G401 (cell line): ENCODE results near the gene ZBED6. TPM values are rescaled to one million over a fixed set of nuclear protein-coding genes. Genes with fewer than 3 reads are reported as not detected.
"Not testable (repeated sequence)": the region's sequence is repeated elsewhere in the genome, so short reads cannot be mapped to it uniquely, and the experiment has no call there.

Experiments used
- DNase-seq: peaks from one replicate; pipeline ENCODE4 v3.0.0-alpha.2; 2015; ENCODE audit warnings: low spot score
- in situ Hi-C: cut with HindIII; loops from 2 replicates; pipeline ENCODE4 v1.10.0; 2016; ENCODE audit warnings: low sequenced_read_pairs, mixed read lengths
- total RNA-seq: library from RNA; depleted of rRNA; stranded (reverse); fragments of >200 nt; shearing (Covaris generic); gene quantifications from 2 replicates; pipeline ENCODE4 v1.2.3, GENCODE V29; 2014; rRNA removed

ZBED6 gene, protein sequence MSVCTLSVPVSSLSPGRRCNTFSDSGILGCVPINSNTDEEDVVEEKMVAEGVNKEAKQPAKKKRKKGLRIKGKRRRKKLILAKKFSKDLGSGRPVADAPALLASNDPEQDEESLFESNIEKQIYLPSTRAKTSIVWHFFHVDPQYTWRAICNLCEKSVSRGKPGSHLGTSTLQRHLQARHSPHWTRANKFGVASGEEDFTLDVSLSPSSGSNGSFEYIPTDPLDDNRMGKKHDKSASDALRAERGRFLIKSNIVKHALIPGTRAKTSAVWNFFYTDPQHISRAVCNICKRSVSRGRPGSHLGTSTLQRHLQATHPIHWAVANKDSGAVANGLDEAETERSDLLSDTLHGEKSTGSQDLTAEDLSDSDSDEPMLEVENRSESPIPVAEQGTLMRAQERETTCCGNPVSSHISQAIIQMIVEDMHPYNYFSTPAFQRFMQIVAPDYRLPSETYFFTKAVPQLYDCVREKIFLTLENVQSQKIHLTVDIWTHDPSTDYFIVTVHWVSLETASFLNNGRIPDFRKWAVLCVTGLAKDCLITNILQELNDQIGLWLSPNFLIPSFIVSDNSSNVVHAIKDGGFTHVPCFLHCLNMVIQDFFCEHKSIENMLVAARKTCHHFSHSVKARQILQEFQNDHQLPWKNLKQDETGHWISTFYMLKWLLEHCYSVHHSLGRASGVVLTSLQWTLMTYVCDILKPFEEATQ (N-terminal part only)
- 4.2 and 7.4 TPM in 2 replicates for total RNA-seq

DNA sequence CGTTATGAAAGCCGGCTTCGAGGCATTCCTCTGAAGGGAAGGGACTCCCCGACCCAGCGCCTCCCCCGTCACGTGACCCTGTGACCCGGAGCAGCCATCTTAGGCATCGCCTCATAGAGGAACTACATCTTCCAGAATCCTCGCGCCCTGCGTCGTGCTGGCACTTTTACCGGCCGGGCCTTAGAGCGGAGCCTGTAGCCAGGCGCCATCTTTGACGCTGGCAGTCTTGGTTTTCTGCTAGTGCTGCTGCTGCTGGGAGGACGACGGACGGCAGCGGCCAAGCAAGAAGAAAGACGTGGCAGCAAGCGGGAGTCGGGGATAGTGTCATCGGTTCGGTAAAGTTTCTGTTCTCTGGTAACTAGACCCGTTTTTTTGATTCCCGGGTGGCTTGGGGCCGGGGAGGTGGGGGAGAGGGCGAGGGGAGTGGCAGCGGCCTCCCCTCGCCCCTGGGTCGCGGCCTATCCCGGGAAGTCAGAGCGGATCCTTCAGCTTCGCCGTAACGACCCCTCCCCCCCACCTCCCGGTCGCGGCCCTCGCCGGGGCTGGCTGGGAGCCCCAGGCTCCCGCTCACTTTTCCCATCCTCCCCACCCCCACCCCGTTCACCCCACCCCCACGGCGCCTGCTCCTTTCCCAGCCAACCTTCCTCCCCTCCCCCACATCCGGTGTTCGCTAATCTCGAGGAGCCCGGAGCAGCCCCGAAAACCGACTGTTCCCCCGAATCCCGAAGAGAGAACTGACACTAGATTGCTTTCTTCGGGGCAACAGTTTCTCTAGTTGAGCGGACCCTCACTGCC lies at the start of gene ZBED6, which contains the start of gene ZC3H11A:
TSS of gene ZBED6 (plus strand) at position 183 of the 795 bp plus-strand sequence. CDS start 1,900 bp downstream, outside the sequence.
TSS of gene ZC3H11A (plus strand) at position 183 of the 795 bp plus-strand sequence. CDS start 21,448 bp downstream, outside the sequence.
- in situ Hi-C loops = no loop called here

DNA sequence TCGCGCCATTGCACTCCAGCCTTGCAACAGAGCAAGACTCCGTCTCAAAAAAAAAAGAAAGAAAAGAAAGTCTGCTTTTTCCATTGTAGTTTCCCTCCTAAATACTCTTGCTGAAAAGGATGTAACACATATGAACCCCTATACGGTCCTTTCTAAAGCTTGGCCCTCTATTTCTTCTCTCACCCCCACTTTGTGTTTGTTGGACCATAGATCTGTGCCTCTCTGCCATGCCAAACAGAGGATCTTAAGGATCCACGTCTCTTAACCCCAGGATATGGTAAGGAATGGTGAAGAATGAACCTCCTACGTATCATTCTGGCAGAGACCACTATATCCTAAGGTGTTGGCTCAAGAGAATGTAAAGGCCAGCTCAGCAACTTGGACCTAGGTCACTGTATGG lies 49.1 kb upstream of the ZBED6 start:
- no peak for DNase-seq
- in situ Hi-C loops = no loop called here

More for the DNA sequence above, at the start of gene ZBED6, which contains the start of gene ZC3H11A:
- DNase-seq = peak; percentile 98

DNA sequence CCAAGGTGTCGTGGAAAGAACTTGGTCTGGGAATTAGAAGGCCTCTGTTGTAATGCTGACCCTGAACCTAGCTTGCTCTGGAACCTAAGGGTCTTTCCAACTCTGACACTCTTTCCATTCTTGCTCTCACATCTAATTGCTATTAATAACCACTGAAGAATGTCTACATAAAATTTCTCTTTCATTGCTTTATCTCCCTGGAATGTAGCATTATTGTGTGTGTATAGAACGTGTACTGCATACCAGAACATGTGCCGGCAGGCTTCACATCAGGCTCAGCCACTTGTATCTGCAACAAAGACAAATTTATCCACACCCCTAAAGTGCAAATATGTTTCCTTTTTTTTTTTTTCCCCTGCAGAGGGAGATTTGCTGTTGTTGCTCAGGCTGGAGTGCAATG lies 44.4 kb upstream of the ZBED6 start:
- in situ Hi-C loops = no loop called here
- DNase-seq = no peak

DNA sequence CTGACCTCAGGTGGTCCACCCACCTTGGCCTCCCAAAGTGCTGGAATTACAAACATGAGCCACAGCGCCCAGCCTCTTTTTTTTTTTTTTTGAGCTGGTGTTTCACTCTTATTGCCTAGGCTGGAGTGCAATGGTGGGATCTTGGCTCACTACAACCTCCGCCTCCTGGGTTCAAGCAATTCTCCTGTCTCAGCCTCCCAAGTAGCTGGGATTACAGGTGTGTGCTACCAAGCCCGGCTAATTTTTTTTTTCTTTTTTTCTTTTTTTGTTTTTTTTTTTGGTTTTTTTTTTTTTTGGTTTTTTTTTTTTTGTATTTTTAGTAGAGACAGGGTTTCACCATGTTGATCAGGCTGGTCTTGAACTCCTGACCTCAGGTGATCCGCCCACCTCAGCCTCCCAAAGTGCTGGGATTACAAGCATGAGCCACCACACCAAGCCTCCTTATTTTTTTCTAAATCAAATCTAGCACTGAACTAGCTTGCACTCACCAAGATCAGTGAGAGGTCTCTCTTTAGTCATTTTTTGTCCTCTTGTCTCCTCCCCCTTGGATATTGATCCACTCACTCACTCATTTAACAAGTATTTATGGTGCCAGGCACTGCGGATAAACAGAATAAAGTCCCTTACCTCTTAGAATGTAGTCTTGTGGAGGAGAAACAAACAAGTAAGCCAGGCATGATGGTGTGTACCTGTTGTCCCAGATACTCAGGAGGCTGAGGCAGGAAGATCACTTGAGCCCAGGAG lies 43.6 kb upstream of the ZBED6 start:
- DNase-seq, in situ Hi-C loops: not testable (repeated sequence)

DNA sequence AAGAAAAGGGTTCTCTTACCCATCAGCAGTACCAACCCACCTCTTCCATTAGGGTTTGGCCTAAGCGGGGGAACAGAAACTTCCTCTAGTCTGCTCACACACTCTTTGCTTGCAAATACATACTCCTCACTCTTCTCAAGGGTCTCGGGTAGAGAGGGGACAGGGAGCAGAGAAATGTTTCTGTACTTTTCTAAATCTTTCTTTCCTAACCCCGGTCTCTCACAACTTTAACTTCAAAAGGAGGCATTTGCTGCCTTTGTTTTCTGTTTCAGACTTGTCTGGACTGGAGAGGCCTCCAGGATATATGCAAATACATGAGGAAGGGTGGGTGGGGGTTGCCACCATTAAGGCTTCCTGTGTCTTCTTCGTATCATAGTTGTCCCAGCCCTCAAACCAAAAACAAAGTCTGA lies 41.0 kb upstream of the ZBED6 start:
- DNase-seq = no peak
- in situ Hi-C loops = no loop called here

DNA sequence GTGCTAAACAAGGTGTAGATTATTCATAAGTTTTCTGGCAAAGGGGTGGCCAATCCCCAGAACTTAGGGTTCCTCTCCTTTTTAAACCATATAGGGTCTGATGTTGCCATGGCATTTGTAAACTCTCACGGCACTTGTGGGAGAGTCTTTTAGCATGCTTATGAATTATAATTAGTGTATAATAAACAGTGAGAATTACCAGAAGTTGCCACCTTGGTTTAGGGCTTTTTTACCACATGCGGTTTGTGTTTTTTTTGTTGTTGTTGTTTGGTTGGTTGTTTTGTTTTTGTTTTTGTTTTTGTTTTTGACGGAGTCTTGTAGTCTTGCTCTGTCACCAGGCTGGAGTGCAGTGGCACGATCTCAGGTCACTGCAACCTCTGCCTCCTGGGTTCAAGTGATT lies 39.4 kb upstream of the ZBED6 start:
- in situ Hi-C loops = no loop called here

DNA sequence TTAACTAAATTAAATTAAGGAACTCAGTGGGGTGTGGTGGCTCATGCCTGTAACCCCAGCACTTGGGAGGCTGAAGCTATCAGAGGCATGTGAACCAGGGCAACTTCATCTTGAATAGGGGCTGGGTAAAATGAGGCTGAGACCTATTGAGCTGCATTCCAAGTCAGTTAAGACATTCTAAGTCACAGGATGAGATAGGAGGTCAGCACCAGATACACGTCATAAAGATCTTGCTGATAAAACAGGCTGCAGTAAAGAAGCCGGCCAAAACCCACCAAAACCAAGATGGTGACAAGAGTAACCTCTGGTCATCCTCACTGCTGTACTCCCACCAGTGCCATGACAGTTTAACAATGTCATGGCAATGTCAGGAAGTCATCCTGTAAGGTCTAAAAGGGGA lies 36.7 kb upstream of the ZBED6 start:
- DNase-seq, in situ Hi-C loops: not testable (repeated sequence)

More for the DNA sequence above, 39.4 kb upstream of the ZBED6 start:
- no peak for DNase-seq

DNA sequence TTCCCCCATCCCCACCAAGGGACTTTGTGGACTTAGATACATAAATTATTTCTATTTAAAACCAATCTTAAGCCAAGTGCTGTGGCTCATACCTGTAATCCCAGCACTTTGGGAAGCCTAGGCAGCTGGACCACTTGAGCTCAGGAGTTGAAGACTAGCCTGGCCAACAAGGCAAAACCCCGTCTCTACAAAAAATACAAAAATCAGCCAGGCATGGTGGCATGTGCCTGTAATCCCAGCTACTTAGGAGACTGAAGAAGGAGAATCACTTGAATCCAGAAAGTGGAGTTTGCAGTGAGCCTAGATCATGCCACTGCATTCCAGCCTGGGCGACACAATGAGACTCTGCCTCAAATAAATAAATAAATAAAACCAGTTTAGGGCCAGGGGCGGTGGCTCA lies 34.9 kb upstream of the ZBED6 start:
- in situ Hi-C loops = no loop called here
- no peak for DNase-seq

DNA sequence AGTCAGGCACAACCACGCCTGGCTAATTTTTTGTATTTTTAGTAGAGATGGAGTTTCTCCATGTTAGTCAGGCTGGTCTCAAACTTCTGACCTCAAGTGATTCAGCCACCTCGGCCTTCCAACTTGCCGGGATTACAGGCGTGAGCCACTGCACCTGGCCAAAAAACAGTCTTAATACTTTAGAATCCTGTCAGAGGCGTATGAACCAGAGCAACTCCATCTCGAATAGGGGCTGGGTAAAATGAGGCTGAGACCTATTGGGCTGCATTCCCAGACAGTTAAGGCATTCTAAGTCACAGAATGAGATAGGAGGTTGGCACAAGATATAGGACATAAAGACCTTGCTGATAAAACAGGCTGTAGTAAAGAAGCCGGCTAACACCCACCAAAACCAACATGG lies 33.5 kb upstream of the ZBED6 start:
- DNase-seq, in situ Hi-C loops: not testable (repeated sequence)

DNA sequence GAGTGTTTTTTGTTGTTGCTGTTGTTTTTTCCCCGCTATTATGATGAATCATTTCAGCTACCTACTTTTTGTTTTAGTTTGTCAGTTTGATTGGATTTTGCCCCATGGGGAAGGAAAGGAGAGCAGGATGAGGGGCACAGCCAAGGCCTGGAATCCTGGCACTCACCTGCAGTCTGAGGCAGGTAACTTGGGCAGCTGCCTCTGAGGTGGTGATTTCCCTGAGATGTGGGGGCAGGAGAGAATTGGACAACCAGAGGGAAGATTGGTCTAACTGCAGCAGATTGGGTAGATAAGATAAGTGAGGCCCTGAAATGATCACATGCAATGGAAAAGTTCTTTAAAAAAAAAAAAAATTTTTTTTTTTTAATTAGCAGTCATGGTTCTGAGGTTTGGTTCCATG lies 31.9 kb upstream of the ZBED6 start:
- no peak for DNase-seq
- in situ Hi-C loops = no loop called here

DNA sequence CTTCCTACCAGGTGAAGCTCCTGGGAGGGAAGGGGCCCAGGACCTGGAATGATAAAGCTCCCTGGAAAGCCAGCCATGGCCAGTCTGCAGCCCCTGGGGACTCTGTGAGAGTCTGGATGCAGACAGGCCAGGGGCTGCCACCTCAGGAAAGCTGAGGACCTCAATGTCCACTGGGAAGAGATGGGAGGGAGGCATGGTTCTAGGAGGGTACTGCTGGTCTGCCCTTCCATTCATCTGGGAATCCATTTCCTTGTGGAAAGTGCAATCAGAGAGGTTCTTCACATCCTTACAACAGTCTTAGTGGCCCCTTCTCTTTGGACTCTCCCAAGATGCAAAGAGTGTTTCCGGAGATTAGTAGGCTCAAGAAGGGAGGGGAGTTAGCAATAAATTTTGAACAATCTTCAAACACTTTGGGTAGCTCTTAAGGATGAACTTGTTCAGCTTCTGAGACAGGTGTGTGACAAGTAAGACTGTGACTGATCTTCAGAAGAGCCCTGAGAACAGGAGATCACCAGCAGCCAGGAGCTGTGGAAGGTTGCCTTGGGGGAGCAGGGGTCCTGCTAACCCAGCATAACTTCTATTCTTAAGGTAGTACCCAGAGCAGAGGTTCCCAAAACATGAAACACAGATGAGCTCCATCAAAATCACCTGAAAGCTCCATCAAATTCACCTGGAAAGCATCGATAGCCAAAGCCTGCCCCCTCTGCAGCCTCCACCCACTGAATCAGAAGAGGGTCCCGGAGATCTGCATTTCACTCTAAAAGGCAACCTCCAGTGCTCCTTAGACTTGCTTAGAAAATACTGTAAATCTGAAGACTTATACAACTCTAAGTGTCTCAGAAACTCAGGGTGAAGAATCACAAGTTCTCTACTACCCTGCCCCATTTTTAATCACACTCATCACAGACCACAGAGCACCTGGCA lies 31.1 kb upstream of the ZBED6 start:
- in situ Hi-C loops = no loop called here
- DNase-seq = no peak

DNA sequence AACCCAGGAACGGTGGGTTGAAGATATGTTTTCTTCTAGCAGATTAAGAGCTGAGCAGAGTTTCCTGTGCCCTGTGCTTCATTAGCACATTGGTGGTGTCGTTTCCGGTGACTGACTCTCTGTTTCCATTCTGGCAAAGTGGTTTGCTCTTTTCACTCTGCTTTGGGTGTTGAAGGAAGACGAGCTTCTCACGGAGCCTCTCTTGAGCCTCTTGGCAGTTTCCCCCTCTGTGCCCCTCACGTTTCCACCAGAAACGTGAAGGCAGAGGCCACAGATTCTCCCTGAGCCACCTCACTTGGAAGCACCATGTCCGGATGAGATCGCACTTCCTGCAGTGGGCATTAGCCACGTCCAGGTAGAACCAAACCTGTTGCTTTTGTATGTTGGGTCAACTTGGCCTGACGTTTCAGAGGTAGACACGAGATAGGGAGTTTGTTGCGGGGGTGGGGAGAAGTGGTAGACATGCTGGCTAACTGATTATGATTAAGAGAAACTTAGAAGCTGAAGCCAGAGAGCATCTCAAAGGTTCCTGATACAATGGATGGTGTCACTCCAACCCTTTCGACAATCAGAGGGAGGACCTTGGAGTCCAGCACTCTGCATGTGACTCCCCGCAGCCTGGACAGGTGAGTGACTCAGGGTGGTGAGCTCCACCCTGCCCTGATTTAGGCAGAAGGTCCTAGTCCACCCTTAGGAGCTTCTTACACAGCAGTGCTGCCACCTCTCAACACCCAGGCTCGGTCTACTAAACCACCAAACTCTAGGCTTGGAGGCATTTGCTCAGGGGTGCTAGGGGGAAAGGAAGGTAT lies 30.2 kb upstream of the ZBED6 start, which contains the start of gene LAX1:
TSS of gene LAX1 (plus strand) at position 155 of the 809 bp plus-strand sequence. CDS start at position 538, 383 bp downstream.
- DNase-seq = no peak
- in situ Hi-C loops = no loop called here

DNA sequence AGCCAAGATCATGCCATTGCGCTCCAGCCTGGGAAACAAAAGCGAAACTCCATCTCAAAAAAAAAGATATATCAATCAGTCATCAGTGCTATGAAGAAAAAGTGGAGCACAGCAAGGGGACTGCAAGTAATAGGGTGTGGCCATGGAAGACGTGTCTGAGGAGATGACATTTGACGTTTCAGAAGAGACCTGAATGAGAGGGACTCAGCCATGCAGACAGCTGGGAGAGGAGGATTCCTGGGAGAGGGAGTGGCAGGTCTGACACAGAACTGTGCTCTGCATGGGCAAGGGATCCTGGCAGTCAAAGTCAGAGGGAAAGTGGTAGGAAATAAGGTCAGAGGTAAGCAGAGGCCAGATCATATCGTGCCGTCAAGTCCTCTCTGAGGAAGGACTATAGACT lies 27.2 kb upstream of the ZBED6 start:
- no peak for DNase-seq
- in situ Hi-C loops = no loop called here

DNA sequence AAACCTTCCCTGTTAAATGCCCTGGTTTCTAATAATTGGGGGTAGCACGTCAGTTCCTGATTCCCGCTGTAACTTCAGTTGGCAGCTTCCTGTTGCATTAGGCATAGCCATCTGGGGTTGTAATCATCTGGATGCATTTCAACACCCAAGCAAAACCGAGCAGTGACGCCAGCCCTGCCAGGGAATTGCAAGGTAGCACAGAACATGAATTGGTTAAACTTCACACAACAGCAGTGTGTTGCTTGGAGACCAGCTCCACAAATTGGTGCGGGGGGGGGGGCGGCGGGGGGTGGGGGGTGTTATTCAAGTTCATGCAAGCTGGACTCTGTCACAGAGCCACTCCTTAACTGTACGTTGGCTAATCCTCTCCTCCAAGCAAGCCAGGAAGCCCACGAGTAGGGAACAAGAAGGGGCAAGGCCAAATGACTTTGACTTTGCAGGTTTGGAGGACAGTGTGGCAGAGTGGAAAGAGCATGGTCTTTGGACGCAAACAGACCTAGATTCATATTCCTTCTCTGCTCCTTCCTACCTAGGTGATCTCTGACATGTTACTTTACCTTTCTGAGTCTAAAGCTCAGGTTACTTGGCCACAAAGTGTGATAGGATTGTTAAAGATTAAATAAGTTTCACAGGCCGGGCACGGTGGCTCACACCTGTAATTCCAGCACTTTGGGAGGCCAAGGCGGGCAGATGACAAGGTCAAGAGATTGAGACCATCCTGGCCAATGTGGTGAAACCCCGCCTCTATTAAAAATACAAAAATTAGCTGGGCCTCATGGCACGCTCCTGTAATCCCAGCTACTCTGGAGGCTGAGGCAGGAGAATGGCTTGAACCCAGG lies 25.7 kb upstream of the ZBED6 start:
- in situ Hi-C loops = no loop called here
- peak; percentile 96 for DNase-seq

DNA sequence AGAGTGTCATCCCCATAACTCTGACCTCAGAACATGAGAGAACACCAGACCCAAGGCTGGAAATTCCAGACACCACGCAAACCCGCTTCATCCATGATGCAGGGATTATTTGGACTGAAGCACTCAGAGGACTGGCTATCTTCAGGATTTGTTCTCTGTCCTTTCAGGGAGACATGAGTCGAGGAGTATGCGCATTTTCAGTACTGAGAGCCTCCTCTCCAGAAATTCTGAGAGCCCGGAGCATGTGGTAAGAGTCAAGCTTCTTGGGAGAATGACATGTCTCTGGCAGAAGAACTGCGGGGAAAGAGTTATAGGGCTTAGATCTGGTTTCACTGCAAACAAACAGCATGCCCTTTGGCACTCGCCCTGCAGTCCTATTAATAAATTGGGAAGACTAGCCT lies 23.5 kb upstream of the ZBED6 start:
- in situ Hi-C loops = no loop called here
- DNase-seq = peak; percentile 62

DNA sequence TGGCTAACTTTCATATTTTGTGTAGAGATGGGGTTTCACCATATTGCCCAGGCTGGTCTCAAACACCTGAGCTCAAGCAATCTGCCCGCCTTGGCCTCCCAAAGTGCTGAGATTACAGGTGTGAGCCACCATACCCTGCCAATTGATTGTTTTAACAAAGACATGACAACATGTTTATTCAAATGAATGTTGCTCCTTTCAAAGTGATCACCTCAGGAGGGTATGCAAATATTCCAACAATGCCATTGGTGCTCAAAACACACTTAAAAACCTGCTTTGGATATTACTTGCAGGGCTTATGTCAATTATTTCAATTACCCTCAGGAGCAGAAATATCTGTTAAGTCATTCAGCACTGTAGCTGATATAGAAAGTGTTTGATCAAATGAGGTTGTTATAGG lies 22.6 kb upstream of the ZBED6 start:
- no peak for DNase-seq
- in situ Hi-C loops = no loop called here
